ENCODE measurements around the gene MRPL33. TPM values are rescaled to one million over a fixed set of nuclear protein-coding genes. Genes with fewer than 3 reads are reported as not detected.

The MRPL33 gene
- polyA plus RNA-seq, result 100 to 1,000 TPM in 2 of 3 donors, 10 to 100 TPM in 1; 86.4 to 196 (median 169) TPM

DNA sequence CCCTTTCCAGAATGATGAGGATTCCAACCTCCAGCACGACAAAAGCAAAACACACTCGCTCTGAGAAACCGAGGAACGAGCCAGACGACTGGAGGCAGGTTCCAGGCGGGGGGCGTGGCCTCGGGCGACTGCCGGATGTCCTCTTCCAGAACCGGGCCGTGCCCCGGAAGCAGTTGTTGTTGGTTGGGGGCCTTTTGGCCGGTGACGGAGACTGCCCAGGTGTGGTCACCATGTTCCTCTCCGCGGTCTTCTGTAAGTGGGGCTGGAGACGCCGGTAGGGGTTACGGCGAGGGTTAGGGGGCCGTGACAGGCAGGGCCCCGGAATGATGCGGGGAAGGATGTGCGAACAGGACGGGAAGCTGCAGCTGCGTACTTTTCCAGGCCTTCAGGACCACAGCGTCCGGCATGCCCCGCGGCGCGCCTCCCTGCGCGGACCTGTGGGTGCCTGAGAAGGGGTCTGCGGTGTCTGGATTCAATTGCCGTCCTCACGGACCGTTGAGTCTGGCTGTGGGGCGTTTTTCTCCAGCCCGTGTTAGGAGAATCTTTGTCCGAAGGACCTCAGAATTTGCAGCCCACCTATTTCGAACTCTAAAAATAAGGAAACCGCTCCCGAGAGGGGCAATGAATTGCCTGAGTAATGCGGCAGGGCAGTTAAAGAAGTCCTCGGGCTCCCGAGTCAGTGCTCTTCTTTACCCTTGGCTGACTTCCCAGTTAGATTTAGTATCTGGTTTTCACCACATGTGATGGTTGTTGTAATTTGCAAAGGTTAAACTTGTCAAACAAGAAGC is at the start of gene MRPL33:
TSS of gene MRPL33 (plus strand) at position 172 of the 788 bp plus-strand sequence. CDS start at position 231, 59 bp downstream.
- WGBS, 3 donors, result 0% methylated on average over 40 to 48 of the region's 48 CpGs
- H3K27ac ChIP-seq (ENCODE audit: low read depth, low read length), result peak within 1 kb of the TSS; percentile 48

DNA sequence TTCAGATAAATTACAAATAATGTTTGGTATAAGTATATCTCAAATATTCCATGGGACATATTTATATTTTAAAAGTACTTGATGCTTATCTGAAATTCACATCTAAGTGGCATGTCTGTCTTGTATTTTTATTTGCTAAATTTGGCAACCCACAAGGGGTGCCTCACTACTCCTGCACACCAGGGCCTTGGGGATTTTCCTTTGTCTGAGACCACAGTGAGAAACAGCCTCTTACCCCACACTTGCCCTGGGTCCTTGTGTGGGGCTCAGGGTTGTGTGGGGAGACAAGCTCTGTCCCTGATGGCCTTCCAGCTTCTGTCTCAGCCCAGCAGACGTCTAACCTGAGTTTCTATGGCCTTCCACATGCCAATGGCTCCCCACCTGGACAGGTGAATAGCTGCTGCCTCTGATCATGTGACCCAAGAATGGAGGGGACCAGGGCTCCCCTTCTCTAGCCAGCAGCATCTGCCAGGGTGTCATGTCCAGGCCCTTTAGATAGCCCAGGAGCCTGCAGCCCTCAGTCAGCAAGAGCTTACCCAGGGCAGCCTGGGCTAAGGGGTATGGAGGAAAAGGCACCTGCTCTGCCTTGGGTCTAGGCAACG is 49.5 kb upstream of the MRPL33 start:
- H3K27ac ChIP-seq (ENCODE audit: low read depth, low read length), result no peak overlapping the region
- WGBS, 3 donors, result 58 to 83% (median 74%) methylated on average over 2 of the region's 2 CpGs

DNA sequence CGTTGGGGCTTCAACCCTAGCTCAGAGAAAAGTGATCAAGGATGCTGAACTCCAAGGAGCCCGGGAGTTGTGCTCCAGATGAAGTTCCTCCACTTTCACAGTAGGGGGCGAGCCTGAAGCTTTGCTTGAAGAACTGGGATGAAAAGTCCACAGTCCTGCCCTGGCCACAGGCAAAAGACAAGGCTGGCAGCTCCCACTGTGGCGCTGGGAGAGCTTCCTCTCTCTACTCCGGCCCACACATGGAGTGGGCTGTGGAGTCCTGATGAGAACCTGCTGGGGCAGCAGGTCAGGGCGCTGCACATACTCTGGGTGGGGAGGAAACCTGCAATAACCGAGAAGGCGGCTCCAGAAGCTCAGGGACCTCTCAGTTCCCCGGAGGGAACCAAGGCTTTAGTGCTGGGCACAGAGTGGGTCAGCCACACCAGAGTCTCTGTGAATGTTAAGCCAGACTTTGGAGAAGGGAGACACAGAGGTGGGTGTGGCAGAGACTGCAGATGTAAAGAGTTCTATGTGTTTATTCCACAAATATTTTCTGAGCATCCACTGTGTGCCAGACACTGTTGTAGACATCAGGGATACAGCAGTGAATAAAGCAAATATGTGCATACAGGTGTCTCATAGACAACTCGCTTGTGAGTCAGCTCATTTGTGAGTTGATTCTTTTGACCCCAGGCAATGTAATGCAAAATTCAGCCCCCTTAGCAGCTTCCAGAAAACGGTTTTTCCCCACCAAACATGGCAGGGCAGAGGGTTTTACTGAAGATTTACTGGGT is 48.0 kb upstream of the MRPL33 start:
- 38 to 42% (median 38%) methylated on average over 11 of the region's 11 CpGs for WGBS, 3 donors
- H3K27ac ChIP-seq (ENCODE audit: low read depth, low read length), result peak overlapping the region; percentile 31

DNA sequence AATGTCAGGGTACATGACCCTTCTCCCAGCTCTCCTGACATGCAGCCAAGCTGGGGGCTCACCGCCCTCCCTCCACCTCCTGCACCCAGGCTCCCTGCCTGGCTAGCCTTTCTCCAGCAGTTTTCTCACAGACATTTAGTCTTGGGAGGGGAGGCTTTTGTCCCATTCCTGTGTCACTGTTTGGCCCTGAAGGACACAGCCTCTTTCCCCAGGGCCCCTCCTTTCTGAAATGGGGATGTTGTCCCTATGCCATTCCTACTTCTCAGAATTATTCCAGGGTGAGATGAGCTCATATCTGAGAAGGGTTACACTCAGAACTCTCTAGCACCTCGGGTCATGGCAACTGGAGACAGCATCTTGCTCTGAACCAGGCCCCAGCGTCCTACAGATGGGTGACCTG is 47.3 kb upstream of the MRPL33 start:
- no peak overlapping the region for H3K27ac ChIP-seq (ENCODE audit: low read depth, low read length)
- 82 to 89% (median 85%) methylated on average over 3 of the region's 3 CpGs for WGBS, 3 donors

DNA sequence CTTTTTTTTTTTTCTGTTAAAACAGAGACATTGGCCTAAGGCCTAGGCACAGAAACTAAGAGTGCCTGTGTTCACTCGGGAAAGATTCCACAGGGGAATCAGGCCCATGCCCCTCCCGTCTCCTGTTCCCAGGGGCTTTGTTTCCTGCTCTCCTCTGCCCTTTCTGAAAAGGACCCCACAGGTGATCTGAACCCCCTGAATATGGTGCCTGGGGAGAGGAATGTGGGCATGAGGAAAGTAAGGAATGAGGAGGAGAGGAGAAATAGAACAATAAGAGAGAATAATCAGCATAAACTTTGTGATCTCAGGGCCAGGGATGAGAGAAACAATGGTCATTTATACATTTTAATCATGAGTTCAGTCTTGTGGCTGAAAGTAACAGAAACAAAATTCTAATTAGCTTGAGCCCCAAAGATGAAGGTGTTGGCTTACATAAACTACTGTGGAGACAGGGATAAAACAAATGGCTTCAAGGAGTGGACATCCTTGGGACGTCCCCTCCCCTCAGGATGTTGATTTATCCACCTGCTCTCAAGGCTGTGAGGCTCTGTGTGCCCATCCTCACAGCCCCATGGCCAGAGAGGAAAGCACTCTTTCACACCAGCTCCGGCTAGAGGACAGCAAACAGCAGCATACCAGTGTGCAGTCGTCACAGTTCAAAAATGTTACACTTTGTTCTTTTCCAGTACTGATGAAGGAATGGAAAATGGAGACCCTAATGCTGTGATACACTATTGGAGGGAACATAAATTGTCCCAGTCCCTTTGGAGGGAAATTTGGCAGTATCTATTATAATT is 46.4 kb upstream of the MRPL33 start:
- WGBS, 3 donors, result 67 to 74% (median 69%) methylated on average over 5 of the region's 5 CpGs
- peak overlapping the region; percentile 47 for H3K27ac ChIP-seq (ENCODE audit: low read depth, low read length)

DNA sequence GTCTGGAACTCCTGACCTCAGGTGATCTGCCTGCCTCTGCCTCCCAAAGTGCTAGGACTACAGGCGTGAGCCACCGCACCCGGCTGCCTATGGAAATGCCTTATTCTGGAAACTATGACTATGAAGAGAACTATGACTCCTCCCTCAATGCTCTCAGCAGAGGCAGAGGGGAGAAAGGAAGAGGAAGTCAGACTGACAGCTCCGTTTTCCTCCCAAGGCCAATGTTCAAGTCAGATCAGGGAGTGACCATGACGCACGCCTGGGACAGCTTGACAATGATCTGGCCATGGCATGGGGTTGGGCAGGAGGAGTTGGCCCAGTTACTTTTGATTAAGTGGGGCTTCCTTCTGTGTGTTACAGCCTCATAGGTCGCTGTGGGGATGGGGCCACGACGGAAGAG is 44.3 kb upstream of the MRPL33 start:
- 62 to 79% (median 70%) methylated on average over 9 of the region's 9 CpGs for WGBS, 3 donors
- H3K27ac ChIP-seq (ENCODE audit: low read depth, low read length), result no peak overlapping the region

DNA sequence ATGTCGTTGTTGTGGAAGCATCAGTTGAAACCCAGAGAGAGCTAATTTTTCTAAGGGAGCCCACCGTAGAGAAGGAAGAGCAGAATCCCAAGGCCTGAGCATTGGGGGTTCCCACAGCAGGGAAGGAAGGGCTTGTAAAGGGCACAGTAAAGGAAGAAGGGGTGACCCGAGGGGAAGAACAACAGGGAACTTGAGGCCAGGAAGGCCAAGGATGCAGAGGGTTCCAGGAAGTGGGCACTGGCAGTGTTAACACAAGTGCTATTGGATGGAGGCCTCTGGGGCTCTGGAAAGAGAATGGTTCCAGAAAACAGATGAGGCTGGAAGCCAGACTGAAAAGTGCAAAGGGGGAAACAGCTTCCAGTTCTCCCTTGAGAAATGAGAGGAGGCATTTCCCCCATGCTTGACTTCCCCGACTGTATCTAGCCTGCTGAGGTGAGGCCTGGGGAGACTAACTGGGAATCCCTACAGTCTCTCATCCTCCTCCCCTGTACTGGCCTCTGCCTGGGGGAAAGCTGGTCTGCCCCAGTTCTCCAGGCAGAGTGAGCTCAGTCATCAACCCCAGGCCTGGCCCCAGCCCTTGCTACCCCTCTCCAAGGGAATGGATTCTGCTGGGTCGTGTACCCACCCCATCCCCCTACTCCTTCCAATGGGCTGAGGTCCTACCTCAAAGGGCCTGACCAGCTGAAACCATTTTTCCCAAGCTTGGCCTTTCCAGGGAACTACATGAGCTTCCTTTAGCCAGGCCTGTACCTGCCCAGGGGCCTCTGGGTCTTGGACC is 43.2 kb upstream of the MRPL33 start:
- no peak overlapping the region for H3K27ac ChIP-seq (ENCODE audit: low read depth, low read length)
- 56 to 84% (median 69%) methylated on average over 5 of the region's 5 CpGs for WGBS, 3 donors

DNA sequence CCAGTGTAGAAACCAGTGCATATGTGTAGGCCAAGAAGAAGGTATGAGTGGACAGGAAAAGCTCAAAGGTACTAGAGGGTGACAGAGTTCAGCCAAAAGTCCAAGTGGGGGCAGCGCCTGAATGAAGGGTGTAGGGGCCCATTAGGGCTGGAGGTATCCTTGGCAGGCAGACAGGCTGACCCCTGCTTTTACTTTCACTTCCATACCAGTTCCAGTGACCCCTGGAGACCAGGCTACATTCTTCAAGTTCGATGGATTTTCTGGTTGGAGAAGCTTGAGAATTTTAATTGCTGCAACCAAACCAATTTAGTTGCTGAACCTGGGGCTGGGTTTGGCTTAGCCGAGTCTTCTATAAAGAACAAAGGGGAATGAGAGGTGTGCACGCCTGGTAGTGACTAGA is 42.3 kb upstream of the MRPL33 start:
- H3K27ac ChIP-seq (ENCODE audit: low read depth, low read length), result no peak overlapping the region
- 42 to 60% (median 48%) methylated on average over 4 of the region's 4 CpGs for WGBS, 3 donors

DNA sequence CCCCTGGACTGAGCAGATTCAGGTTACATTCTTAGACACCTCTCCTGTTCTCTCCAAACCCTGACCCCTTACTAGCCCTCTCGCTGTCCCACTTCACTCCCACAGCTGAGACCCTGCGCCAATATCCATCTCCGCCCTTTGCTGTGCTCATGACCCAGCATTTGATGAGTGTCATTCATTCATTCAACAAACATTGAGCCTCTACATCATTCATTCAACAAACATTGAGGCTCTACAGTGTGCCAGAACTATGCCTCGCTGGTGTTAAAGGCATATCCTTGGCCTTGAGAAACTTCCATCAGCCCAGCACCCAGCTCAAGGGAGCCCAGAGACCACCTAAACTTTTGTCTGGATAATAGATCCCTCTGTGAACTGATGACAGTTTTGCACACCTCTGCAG is 41.9 kb upstream of the MRPL33 start:
- H3K27ac ChIP-seq (ENCODE audit: low read depth, low read length), result no peak overlapping the region
- WGBS, 3 donors, result 88 to 95% (median 92%) methylated on average over 4 of the region's 4 CpGs

DNA sequence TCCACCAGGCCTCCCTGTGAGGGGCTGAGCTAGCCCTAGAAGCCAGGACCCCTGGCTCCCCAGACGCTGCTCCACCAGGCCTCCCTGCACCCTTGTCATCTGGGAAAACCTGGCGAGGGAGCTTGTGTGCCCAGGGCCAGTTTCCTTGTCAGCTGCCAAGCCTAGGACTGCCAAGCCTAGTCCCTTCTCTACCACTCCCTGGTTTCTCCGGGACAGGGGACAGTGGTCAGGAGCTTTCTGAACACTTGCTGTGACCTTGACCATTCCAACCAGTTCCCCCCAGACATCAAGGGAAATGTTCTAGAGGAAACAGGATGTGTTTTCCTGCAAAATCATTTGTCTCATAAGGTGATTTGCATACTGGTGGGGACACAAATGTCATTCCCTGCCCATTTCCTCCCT is 41.3 kb upstream of the MRPL33 start:
- H3K27ac ChIP-seq (ENCODE audit: low read depth, low read length), result no peak overlapping the region
- WGBS, 3 donors, result 43 to 78% (median 62%) methylated on average over 3 of the region's 3 CpGs

DNA sequence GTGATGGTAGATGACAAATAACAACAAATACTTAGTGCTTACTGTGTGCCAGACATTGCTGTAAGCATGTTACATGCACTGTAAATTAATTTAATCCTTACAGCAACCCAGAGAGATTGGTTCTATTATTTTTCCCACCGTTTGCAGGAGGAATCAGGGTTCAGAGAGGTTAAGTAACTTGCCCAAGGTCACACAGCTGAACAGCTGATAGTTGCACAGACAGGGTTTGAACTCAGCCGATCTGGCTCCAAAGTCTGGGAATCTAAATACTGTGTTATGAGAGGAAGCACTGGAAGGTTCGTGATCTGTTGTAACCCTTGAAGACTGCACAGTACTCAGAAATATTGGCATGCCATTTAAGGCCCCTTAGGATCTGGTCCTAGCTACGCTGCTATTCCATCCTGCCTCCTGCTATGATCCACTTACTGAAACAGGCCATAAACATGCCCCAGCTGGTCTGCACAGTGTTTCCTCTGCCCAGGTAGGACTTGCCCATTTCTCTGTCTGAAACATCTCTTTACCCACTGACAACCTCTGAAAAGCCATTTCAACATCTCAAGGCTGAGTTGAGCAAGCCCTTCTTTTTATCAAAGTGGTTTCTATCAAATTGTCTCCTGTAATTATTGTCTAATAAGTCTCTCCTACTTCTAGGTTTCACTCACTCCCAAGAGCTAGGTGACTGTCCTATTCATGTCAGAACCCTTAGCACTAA is 40.4 kb upstream of the MRPL33 start:
- 44 to 69% (median 64%) methylated on average over 4 of the region's 4 CpGs for WGBS, 3 donors
- H3K27ac ChIP-seq (ENCODE audit: low read depth, low read length), result no peak overlapping the region

DNA sequence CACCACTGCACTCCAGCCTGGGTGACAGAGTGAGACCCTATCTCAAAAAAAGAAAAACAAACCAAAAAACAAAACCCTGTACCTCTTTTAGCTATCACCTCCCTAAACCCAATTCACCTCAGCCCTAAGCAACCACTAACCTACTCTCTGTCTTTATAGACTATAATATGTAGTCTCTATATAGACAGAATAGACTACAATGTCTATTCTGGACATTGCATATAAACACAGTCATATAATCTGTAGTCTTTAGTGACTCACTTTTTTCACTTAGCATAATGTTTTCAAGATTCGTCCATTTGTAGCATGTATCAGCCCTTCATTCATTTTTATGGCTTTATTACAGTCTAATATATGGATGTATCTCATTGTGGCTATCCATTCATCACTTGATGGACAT is 37.2 kb upstream of the MRPL33 start:
- no peak overlapping the region for H3K27ac ChIP-seq (ENCODE audit: low read depth, low read length)
- 93 to 97% (median 96%) methylated on average over 1 of the region's 1 CpG for WGBS, 3 donors

DNA sequence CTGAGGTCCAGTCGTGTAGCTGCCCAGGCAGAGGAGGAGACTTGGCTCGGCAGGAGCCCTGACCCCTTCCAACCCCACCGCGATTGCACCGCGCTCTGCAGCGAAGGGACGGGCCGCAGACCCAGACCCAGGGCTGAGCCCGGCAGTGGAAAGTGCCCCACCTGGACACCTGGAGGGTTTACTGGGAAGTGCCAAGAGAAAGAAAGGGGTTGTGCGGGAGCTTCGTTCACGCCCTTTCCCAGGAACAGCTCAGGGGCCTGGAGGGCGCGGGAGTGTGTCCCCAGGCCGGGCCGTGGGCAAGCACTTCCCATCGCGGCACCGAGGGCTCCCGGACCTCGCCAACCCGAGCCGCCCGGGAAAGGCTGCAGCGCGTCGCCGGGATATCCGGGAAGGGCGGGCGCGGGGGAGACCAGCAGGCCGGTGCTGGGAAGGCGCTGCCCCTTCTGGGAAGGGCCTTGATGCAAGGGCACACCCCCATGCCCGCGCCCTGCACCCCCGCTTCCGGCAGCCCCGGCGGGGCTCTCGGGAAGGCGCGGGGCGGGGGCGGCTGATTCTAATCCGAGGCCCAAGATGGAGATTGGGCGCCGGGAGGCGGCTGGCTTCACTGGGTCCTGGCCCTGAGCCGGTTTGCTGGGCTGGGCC is 36.1 kb upstream of the MRPL33 start:
- peak overlapping the region; percentile 11 for H3K27ac ChIP-seq (ENCODE audit: low read depth, low read length)
- 2 to 4% (median 3%) methylated on average over 50 to 51 of the region's 51 CpGs for WGBS, 3 donors

DNA sequence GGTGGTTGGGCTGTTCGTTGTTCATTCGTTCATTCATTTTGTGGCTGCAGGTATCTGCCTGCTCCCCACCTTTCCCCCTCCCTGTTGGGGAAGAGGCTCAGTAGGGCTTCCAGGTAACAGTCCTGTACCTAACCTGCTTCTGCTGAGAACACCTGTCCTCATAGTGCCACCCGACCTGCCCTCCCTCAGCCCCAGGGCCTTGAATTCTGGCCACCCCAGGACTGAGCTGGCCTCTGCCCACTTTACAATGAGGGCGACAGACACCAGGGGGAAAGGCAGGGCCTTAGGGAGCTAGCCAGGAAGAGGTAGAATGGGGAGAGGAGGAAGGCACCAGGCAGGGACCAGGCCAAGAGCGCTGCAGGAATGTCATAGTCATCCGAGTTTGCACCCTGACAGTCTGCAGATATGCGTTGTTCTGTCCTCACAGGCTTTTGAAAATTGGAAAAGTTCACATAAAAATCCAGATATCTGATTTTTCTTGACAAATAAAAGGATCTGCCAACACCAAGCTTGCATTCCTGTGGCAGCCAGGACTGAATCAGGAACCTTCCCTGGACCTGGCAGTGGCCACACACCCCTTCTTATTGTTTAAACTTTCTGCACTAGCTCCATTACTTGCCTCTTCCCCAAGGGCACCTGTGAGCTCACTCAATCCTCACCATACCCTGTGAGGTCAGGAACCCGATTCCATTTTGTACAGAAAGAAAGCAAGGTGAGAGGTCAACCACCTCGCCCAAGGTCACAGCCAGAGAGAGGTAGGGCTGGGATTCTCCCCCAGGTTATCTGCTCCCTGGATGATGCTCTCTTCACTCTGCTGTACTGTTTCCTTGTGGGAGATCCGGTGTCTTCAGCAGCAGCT is 35.3 kb upstream of the MRPL33 start:
- H3K27ac ChIP-seq (ENCODE audit: low read depth, low read length), result peak overlapping the region; percentile 70
- WGBS, 3 donors, result 82 to 89% (median 85%) methylated on average over 10 of the region's 10 CpGs

DNA sequence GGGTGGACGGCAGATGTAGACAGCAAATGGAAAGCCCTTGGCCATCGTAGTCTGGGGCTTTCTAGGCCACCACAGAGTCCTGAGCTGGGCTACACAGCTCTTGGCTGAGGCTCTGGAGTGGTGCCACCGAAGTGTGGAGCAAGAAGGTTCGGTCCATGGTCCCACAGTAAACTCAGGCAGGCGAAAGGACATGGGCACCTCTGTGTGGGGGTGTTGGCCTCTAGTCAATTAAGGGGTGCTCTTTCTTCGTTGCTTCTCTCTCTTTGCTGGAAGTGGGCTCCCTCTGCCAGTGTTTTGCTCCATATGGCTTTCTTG is 34.7 kb upstream of the MRPL33 start:
- no peak overlapping the region for H3K27ac ChIP-seq (ENCODE audit: low read depth, low read length)
- 92 to 96% (median 95%) methylated on average over 6 of the region's 6 CpGs for WGBS, 3 donors

DNA sequence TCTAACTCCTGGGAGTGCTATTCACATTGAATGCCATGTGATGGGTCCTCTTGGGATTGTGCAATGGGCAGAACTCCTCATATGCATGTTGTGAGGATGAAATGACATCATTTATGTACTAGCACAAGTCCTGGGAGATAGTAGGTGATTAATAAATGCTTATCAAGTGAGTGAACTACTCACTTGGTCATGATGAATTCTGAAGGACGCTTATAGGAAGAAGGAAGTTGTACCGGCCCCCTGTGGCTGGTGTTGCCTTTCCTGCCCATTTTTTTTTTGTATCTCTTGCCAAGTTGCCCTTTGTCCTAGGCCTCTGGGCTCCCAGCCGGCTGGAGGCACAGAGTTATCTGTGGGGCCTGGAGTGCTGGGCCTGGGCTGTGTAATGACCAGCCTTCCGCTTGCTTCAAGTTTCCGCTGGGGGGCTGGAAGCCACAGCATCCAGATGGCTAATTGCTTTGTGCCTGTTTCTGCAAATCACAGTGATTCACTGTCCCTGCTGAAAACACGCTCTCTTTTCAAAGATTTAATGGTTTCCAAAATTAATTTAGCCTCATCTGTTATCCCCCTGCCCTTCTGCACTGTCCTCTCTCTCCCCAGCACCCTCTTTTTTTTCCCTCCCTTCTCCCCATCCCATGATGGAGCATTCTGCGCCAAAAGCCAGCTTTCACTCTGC is 33.7 kb upstream of the MRPL33 start:
- 50 to 60% (median 56%) methylated on average over 7 of the region's 7 CpGs for WGBS, 3 donors
- H3K27ac ChIP-seq (ENCODE audit: low read depth, low read length), result peak overlapping the region; percentile 2

Data from adipose tissue (tissue), 3 donors.